SK-N-SH (cell line): ENCODE data around the gene ST6GALNAC2. TPM values are rescaled to one million over a fixed set of nuclear protein-coding genes. Genes with fewer than 3 reads are reported as not detected.

Experiments used
- CTCF ChIA-PET: fragments of 300-600, 350-600 bp; formaldehyde crosslinking; extraction: SDS; loops from one replicate; lab custom pipeline; 2021; lab: Yijun Ruan, JAX
- POLR2A ChIA-PET: fragments of 350-600 bp; sonication (Branson Sonifier 250); formaldehyde crosslinking; extraction: SDS; loops from one replicate; lab custom pipeline; 2020; ENCODE audit warnings: antibody characterized with exemption, inconsistent platforms; lab: Yijun Ruan, JAX
- DNase-seq: peaks from one replicate; pipeline ENCODE4 v3.0.0; 2012
- H2AFZ ChIP-seq: fragments of 200-600 bp; sonication (generic); 2 replicates; pipeline ENCODE4 v1.8.1; 2016; ENCODE audit warnings: antibody characterized with exemption, mild to moderate bottlenecking, low read depth
- H3F3A ChIP-seq: fragments of 200-600 bp; sonication (generic); replicated peaks from 2 replicates; pipeline ENCODE3; 2016; ENCODE audit warnings: antibody characterized with exemption, mild to moderate bottlenecking; ENCODE audit not compliant: insufficient read depth
- H3K27ac ChIP-seq, 2 experiments: fragments of 200-500 bp in 1 of 2; fragments of 200-600 bp in 1 of 2; sonication (Bioruptor generic) in 1 of 2; sonication (generic), shearing (Covaris generic) in 1 of 2; 2 replicates each; pipeline versions ENCODE4 v1.5.1 to v1.6.1; 2014 to 2016; ENCODE audit warnings: low read depth in 2 of 2, inconsistent platforms in 1 of 2, low read length in 1 of 2, mild to moderate bottlenecking in 1 of 2, mixed read lengths in 1 of 2
- H3K27me3 ChIP-seq: fragments of 200-600 bp; sonication (generic), shearing (Covaris generic); 2 replicates; pipeline ENCODE4 v1.6.1; 2016; ENCODE audit warnings: mixed run types; ENCODE audit not compliant: insufficient read depth
- H3K36me3 ChIP-seq, 2 experiments: fragments of 200-500 bp in 1 of 2; fragments of 200-600 bp in 1 of 2; sonication (Bioruptor generic) in 1 of 2; sonication (generic) in 1 of 2; replicated peaks in 1 of 2; 2 replicates each; pipeline versions ENCODE3 to v1.5.1; 2014 to 2016; ENCODE audit warnings: low read length in 1 of 2, mild to moderate bottlenecking in 1 of 2; ENCODE audit not compliant: insufficient read depth in 2 of 2, control insufficient read depth in 1 of 2
- H3K4me1 ChIP-seq, 2 experiments: fragments of 200-500 bp in 1 of 2; fragments of 200-600 bp in 1 of 2; sonication (Bioruptor generic) in 1 of 2; sonication (generic), shearing (Covaris generic) in 1 of 2; 2 replicates each; pipeline versions ENCODE4 v1.5.1 to v1.6.1; 2014 to 2016; ENCODE audit warnings: low read depth in 1 of 2, low read length in 1 of 2, mixed run types in 1 of 2; ENCODE audit not compliant: insufficient read depth in 2 of 2, control insufficient read depth in 1 of 2
- H3K4me2 ChIP-seq: fragments of 200-600 bp; sonication (generic), shearing (Covaris generic); 2 replicates; pipeline ENCODE4 v1.6.1; 2017; ENCODE audit warnings: mixed run types
- H3K4me3 ChIP-seq, 2 experiments: fragments of 200-500 bp in 1 of 2; fragments of 200-600 bp in 1 of 2; sonication (Bioruptor generic) in 1 of 2; sonication (generic), shearing (Covaris generic) in 1 of 2; 2 replicates each; pipeline versions ENCODE4 v1.5.1 to v1.8.1; 2014 to 2016; ENCODE audit warnings: low read depth in 2 of 2, inconsistent platforms in 1 of 2, low read length in 1 of 2, mild to moderate bottlenecking in 1 of 2, mixed read lengths in 1 of 2, moderate library complexity in 1 of 2
- H3K79me2 ChIP-seq: fragments of 200-600 bp; sonication (generic); 2 replicates; pipeline ENCODE4 v1.8.1; 2017; ENCODE audit warnings: mild to moderate bottlenecking; ENCODE audit not compliant: insufficient read depth
- H3K9ac ChIP-seq: fragments of 200-600 bp; sonication (generic); 2 replicates; pipeline ENCODE4 v1.6.1; 2017; ENCODE audit warnings: mixed run types
- H3K9me2 ChIP-seq: fragments of 200-600 bp; sonication (generic); 2 replicates; pipeline ENCODE4 v1.6.1; 2017; ENCODE audit warnings: mixed run types
- H3K9me3 ChIP-seq: fragments of 200-600 bp; sonication (generic); 2 replicates; pipeline ENCODE4 v1.6.1; 2017; ENCODE audit warnings: mixed run types, mild to moderate bottlenecking, moderate library complexity
- H4K20me1 ChIP-seq: fragments of 200-600 bp; sonication (generic); 2 replicates; pipeline ENCODE4 v1.6.1; 2017; ENCODE audit warnings: mild to moderate bottlenecking, mixed run types; ENCODE audit not compliant: insufficient read depth
- CHD2 ChIP-seq: fragments of 150-350 bp; IDR thresholded peaks from 2 replicates; pipeline ENCODE4 v1.6.1; 2018; ENCODE audit warnings: low read length; ENCODE audit not compliant: partially characterized antibody
- CTCF ChIP-seq: fragments of 200-600 bp; sonication (generic); IDR thresholded peaks from 2 replicates; pipeline ENCODE4 v1.6.1; 2017; ENCODE audit warnings: antibody characterized with exemption, mild to moderate bottlenecking, moderate library complexity
- ELF1 ChIP-seq: IDR thresholded peaks from 2 replicates; pipeline ENCODE4 v1.4.0; 2012
- EZH2phosphoT487 ChIP-seq: fragments of 200-600 bp; sonication (generic); IDR thresholded peaks from 2 replicates; pipeline ENCODE4 v1.6.1; 2017; ENCODE audit warnings: low read depth, mixed run types, mild to moderate bottlenecking, antibody characterized with exemption, moderate library complexity, borderline replicate concordance
- GATA2 ChIP-seq: sonication (generic); formaldehyde crosslinking; IDR thresholded peaks from 2 replicates; pipeline ENCODE4 v1.5.0; 2020; ENCODE audit warnings: mild to moderate bottlenecking, missing genetic modification reagents
- JUND ChIP-seq: IDR thresholded peaks from 2 replicates; pipeline ENCODE4 v1.4.0; 2012
- MAX ChIP-seq: IDR thresholded peaks from 2 replicates; pipeline ENCODE4 v1.4.0; 2012; ENCODE audit warnings: low read depth
- MEF2A ChIP-seq: IDR thresholded peaks from 2 replicates; pipeline ENCODE4 v1.4.0; 2012; ENCODE audit warnings: low read depth, borderline replicate concordance
- NFIC ChIP-seq: IDR thresholded peaks from 2 replicates; pipeline ENCODE4 v1.4.0; 2012; ENCODE audit warnings: borderline replicate concordance
- NRF1 ChIP-seq: IDR thresholded peaks from 2 replicates; pipeline ENCODE4 v1.6.1; 2012; ENCODE audit warnings: low read depth, mild to moderate bottlenecking, low read length
- RXRA ChIP-seq: IDR thresholded peaks from 2 replicates; pipeline ENCODE4 v1.4.0; 2012; ENCODE audit warnings: low read depth, mild to moderate bottlenecking, borderline replicate concordance
- SIN3A ChIP-seq: IDR thresholded peaks from 2 replicates; pipeline ENCODE4 v1.6.1; 2012; ENCODE audit warnings: low read depth, mild to moderate bottlenecking, low read length, moderate library complexity, borderline replicate concordance
- SMC3 ChIP-seq: IDR thresholded peaks from 2 replicates; pipeline ENCODE4 v1.6.1; 2012; ENCODE audit warnings: low read depth, low read length, improper control_type of control experiment
- TAF1 ChIP-seq: IDR thresholded peaks from 2 replicates; pipeline ENCODE4 v1.6.1; 2012; ENCODE audit warnings: low read depth, mild to moderate bottlenecking, low read length, moderate library complexity, borderline replicate concordance
- TCF12 ChIP-seq: IDR thresholded peaks from 2 replicates; pipeline ENCODE4 v1.4.0; 2012
- USF1 ChIP-seq: IDR thresholded peaks from 2 replicates; pipeline ENCODE4 v1.4.0; 2012; ENCODE audit warnings: low read depth, borderline replicate concordance
- ZBTB33 ChIP-seq: IDR thresholded peaks from 2 replicates; pipeline ENCODE4 v1.4.0; 2012; ENCODE audit warnings: low read depth, borderline replicate concordance
- WGBS: methylation state at CpG from one replicate; pipeline ENCODE4 v1.1.6; 2017; ENCODE audit warnings: low lambda C conversion rate; 5-methylcytosine and 5-hydroxymethylcytosine counted together
- polyA plus RNA-seq, 3 experiments: library from polyadenylated mRNA; depleted of rRNA; stranded (reverse); fragments of >200 nt; gene quantifications; 2 replicates each; pipeline ENCODE4 v1.2.3, GENCODE V29; 2012

Gene ST6GALNAC2
- polyA plus RNA-seq, 1 of the 3 experiments (the other 2 are of a cell fraction), result 0.94 TPM

GRCh38 chr17:76524598-76525512 is 60.8 kb downstream of the ST6GALNAC2 start:
- Histone ChIP-seq H3K9me3 (no peaks in the 10 kb centered on the region), H3K36me3 (no peaks in the 10 kb centered on the region), H3K27ac (peak overlapping the region in 1 of 2 experiments; percentile 25; a peak in 2 of 4 replicates), H3K9me2 (no peaks in the 10 kb centered on the region), H2AFZ (no peak overlapping the region), H3K27me3 (peaks cover 12% of the 10 kb centered on the region; the same call in 1 of the 2 replicates), H4K20me1 (no peaks in the 10 kb centered on the region), H3K9ac (no peak overlapping the region), H3K4me2 (no peak overlapping the region), H3F3A (peaks cover 19% of the 10 kb centered on the region), H3K4me1 (peaks cover 9 to 41% of the 10 kb centered on the region in 2 experiments; a peak in 3 of 4 replicates), H3K4me3 (no peak overlapping the region), H3K79me2 (no peaks in the 10 kb centered on the region)
- 81% methylated on average over 20 of the region's 25 CpGs for WGBS
- ChIA-PET POLR2A (interaction anchor here (0.9 to 3.8 kb wide), 6 partner anchors 8 to 157 kb away, joined by 3 to 69 read pairs (median 4); partner anchors contain the start of gene PRCD), CTCF (interaction anchor here (1.0 to 22.2 kb wide), 17 partner anchors 15 to 1840 kb away, joined by 3 to 679 read pairs (median 16); partner anchors contain the start of genes CYGB, MXRA7, PRCD and RHBDF2)
- TF ChIP-seq RXRA (no peak), JUND (no peak), CHD2 (peak; percentile 20)
- DNase-seq, result no peak

- ChIA-PET CTCF (interaction anchor here (0.6 to 22.2 kb wide), 83 partner anchors 8 to 545 kb away, joined by 3 to 679 read pairs (median 5); partner anchors contain the start of genes AANAT, CYGB, JMJD6 and METTL23), POLR2A (interaction anchor here (1.0 to 3.8 kb wide), 9 partner anchors 13 to 158 kb away, joined by 3 to 69 read pairs (median 4); partner anchors contain the start of genes CYGB and PRCD)
- H3K36me3 ChIP-seq, result no peaks in the 10 kb centered on the region
- H3K4me2 ChIP-seq, result peak overlapping the region; percentile 72
- peak overlapping the region; percentile 25; the same call in 1 of the 2 replicates for H2AFZ ChIP-seq
- H3K79me2 ChIP-seq, result no peaks in the 10 kb centered on the region
- 32% methylated on average over 24 of the region's 35 CpGs for WGBS
- H3F3A ChIP-seq, result peaks cover 16% of the 10 kb centered on the region
- peak; percentile 95 for DNase-seq
- H3K27ac ChIP-seq, result no peak overlapping the region
- peaks cover 17% of the 10 kb centered on the region; the same call in 1 of the 2 replicates for H3K27me3 ChIP-seq
- no peak overlapping the region for H3K9ac ChIP-seq
- no peaks in the 10 kb centered on the region for H4K20me1 ChIP-seq
- H3K4me3 ChIP-seq, result peak overlapping the region in 1 of 2 experiments; percentile 38; a peak in 1 of 4 replicates
- peaks cover 0 to 26% of the 10 kb centered on the region in 2 experiments; a peak in 1 of 4 replicates for H3K4me1 ChIP-seq
- H3K9me3 ChIP-seq, result no peaks in the 10 kb centered on the region
- no peaks in the 10 kb centered on the region for H3K9me2 ChIP-seq
- TF ChIP-seq NFIC, result no peak
- TF ChIP-seq SMC3, result peak; percentile 99
- no peak for TF ChIP-seq SIN3A
- TF ChIP-seq MAX, result no peak
- no peak for TF ChIP-seq ZBTB33
- TF ChIP-seq RXRA, result no peak
- TF ChIP-seq EZH2phosphoT487, result no peak
- TF ChIP-seq ELF1, result no peak
- TF ChIP-seq TAF1, result no peak
- peak; percentile 41; the same call in 1 of the 2 replicates for TF ChIP-seq NRF1
- TF ChIP-seq JUND, result no peak
- no peak for TF ChIP-seq CHD2
- peak; percentile 100 for TF ChIP-seq CTCF
- TF ChIP-seq MEF2A, result no peak
- no peak; the same call in 1 of the 2 replicates for TF ChIP-seq TCF12
- no peak for TF ChIP-seq USF1
- TF ChIP-seq GATA2 (CRISPR knock-in tag), result no peak
These were observed 62.3 kb downstream of the ST6GALNAC2 start for GRCh38 chr17:76523084-76524037.
